Esophagus squamous epithelium (tissue), 4 donors: Measurements from ENCODE around the gene SPRY2.

ENCODE experiments used
- CTCF ChIP-seq, 6 experiments: fragments of 450-650 bp in 4 of 6; fragments of 200-600 bp in 2 of 6; sonication (generic) in 2 of 6; IDR thresholded peaks; one replicate each; pipeline ENCODE4 v1.5.1; 2016 to 2019; ENCODE audit warnings: antibody characterized with exemption in 6 of 6, mild to moderate bottlenecking in 4 of 6, moderate library complexity in 4 of 6
- POLR2A ChIP-seq, 4 donors: fragments of 450-650 bp; IDR thresholded peaks; one replicate each; pipeline ENCODE4 v1.6.1; 2017; ENCODE audit warnings: antibody characterized with exemption in 4 of 4, mild to moderate bottlenecking in 4 of 4, moderate library complexity in 3 of 4

- no peak for TF ChIP-seq CTCF (IDR thresholded peaks at IDR 0.05)
- TF ChIP-seq POLR2A (IDR thresholded peaks at IDR 0.05): no peak
These were observed 20.4 kb upstream of the SPRY2 start for GRCh38 chr13:80361298-80361697.
